ENCODE results near the gene CEACAM21.
A peak's percentile ranks its signal among the peaks of the same experiment; 100 is the strongest.

CEACAM21 gene

GRCh38 chr19:41575998-41576397, at the start of gene CEACAM21:
CEACAM21 (plus strand) TSS chr19:41576166; CDS start chr19:41576275, 109 bp downstream.
- peak in 1 of 3 experiments; percentile 15 for DNase-seq (ENCODE audit: low read depth in 2 of 3, low spot score in 2 of 3)

- no peak for DNase-seq (ENCODE audit: low read depth in 2 of 3, low spot score in 2 of 3)
Observed at GRCh38 chr19:41527089-41527488, 48.9 kb upstream of the CEACAM21 start.

GRCh38 chr19:41528106-41528505, 47.9 kb upstream of the CEACAM21 start:
- DNase-seq (ENCODE audit: low read depth in 2 of 3, low spot score in 2 of 3): no peak

- no peak for DNase-seq (ENCODE audit: low read depth in 2 of 3, low spot score in 2 of 3)
Observed at GRCh38 chr19:41529484-41530183, 46.3 kb upstream of the CEACAM21 start.

GRCh38 chr19:41530184-41530534, 45.8 kb upstream of the CEACAM21 start:
- DNase-seq (ENCODE audit: low read depth in 2 of 3, low spot score in 2 of 3): no peak

GRCh38 chr19:41530761-41531301, 45.1 kb upstream of the CEACAM21 start:
- DNase-seq (ENCODE audit: low read depth in 2 of 3, low spot score in 2 of 3): no peak

- no peak for DNase-seq (ENCODE audit: low read depth in 2 of 3, low spot score in 2 of 3)
Observed at GRCh38 chr19:41531438-41532311, 44.3 kb upstream of the CEACAM21 start.

- DNase-seq (ENCODE audit: low read depth in 2 of 3, low spot score in 2 of 3): no peak
Observed at GRCh38 chr19:41532526-41532925, 43.4 kb upstream of the CEACAM21 start.

- DNase-seq (ENCODE audit: low read depth in 2 of 3, low spot score in 2 of 3): no peak
Observed at GRCh38 chr19:41533671-41534215, 42.2 kb upstream of the CEACAM21 start.

- DNase-seq (ENCODE audit: low read depth in 2 of 3, low spot score in 2 of 3): no peak
Observed at GRCh38 chr19:41535029-41535622, 40.8 kb upstream of the CEACAM21 start.

- DNase-seq (ENCODE audit: low read depth in 2 of 3, low spot score in 2 of 3): no peak
Observed at GRCh38 chr19:41537789-41538188, 38.2 kb upstream of the CEACAM21 start.

- DNase-seq (ENCODE audit: low read depth in 2 of 3, low spot score in 2 of 3): no peak
Observed at GRCh38 chr19:41540041-41540695, 35.8 kb upstream of the CEACAM21 start.

- peak in 1 of 3 experiments; percentile 66 for DNase-seq (ENCODE audit: low read depth in 2 of 3, low spot score in 2 of 3)
Observed at GRCh38 chr19:41541990-41542584, 33.9 kb upstream of the CEACAM21 start.

GRCh38 chr19:41542622-41543021, 33.3 kb upstream of the CEACAM21 start:
- no peak for DNase-seq (ENCODE audit: low read depth in 2 of 3, low spot score in 2 of 3)

- no peak for DNase-seq (ENCODE audit: low read depth in 2 of 3, low spot score in 2 of 3)
Observed at GRCh38 chr19:41543582-41543981, 32.4 kb upstream of the CEACAM21 start.

GRCh38 chr19:41545547-41545946, 30.4 kb upstream of the CEACAM21 start:
- DNase-seq (ENCODE audit: low read depth in 2 of 3, low spot score in 2 of 3): no peak

- DNase-seq (ENCODE audit: low read depth in 2 of 3, low spot score in 2 of 3): no peak
Observed at GRCh38 chr19:41546386-41546789, 29.6 kb upstream of the CEACAM21 start.

- DNase-seq (ENCODE audit: low read depth in 2 of 3, low spot score in 2 of 3): no peak
Observed at GRCh38 chr19:41546961-41547360, 29.0 kb upstream of the CEACAM21 start.

- no peak for DNase-seq (ENCODE audit: low read depth in 2 of 3, low spot score in 2 of 3)
Observed at GRCh38 chr19:41547569-41547968, 28.4 kb upstream of the CEACAM21 start.

- DNase-seq (ENCODE audit: low read depth in 2 of 3, low spot score in 2 of 3): no peak
Observed at GRCh38 chr19:41548047-41548446, 27.9 kb upstream of the CEACAM21 start.

Measured in activated CD8-positive, alpha-beta memory T cell treated with anti-CD3 and anti-CD28 coated beads for 48 hours (primary cell).